GM18858 (cell line): ENCODE data around the gene HNRNPLL.
"Not testable (repeated sequence)": the region's sequence is repeated elsewhere in the genome, so short reads cannot be mapped to it uniquely, and the experiment has no call there.

Source experiments
- ATAC-seq: cut with Tn5 transposase; IDR thresholded peaks from one replicate; pipeline ENCODE4 v1.9.1; 2021; ENCODE audit not compliant: unreplicated experiment

Gene HNRNPLL

GRCh38 chr2:38602732-38603401 lies at the start of gene HNRNPLL:
Gene HNRNPLL, minus strand, starts transcription at chr2:38602928. Its CDS starts 302 bp downstream, at chr2:38602626.
- peak; percentile 33 for ATAC-seq

- ATAC-seq = no peak
Observed at GRCh38 chr2:38650717-38651116, 48.0 kb upstream of the HNRNPLL start.

GRCh38 chr2:38650012-38650411 lies 47.3 kb upstream of the HNRNPLL start:
- no peak for ATAC-seq

GRCh38 chr2:38649176-38649728 lies 46.5 kb upstream of the HNRNPLL start:
- no peak for ATAC-seq

GRCh38 chr2:38648107-38648761 lies 45.5 kb upstream of the HNRNPLL start:
- ATAC-seq = no peak

GRCh38 chr2:38643683-38644511 lies 41.2 kb upstream of the HNRNPLL start:
- ATAC-seq = not testable (repeated sequence)

GRCh38 chr2:38643021-38643671 lies 40.4 kb upstream of the HNRNPLL start:
- no peak for ATAC-seq

- ATAC-seq = not testable (repeated sequence)
Observed at GRCh38 chr2:38642373-38643017, 39.8 kb upstream of the HNRNPLL start.

GRCh38 chr2:38636069-38636468 lies 33.3 kb upstream of the HNRNPLL start:
- ATAC-seq = no peak

- ATAC-seq = no peak
Observed at GRCh38 chr2:38635139-38635538, 32.4 kb upstream of the HNRNPLL start.

GRCh38 chr2:38634684-38635083 lies 32.0 kb upstream of the HNRNPLL start:
- peak; percentile 90 for ATAC-seq

GRCh38 chr2:38633895-38634294 lies 31.2 kb upstream of the HNRNPLL start:
- ATAC-seq = no peak

- ATAC-seq = no peak
Observed at GRCh38 chr2:38632980-38633379, 30.3 kb upstream of the HNRNPLL start.

GRCh38 chr2:38631976-38632375 lies 29.2 kb upstream of the HNRNPLL start:
- no peak for ATAC-seq

- ATAC-seq = no peak
Observed at GRCh38 chr2:38629684-38630083, 27.0 kb upstream of the HNRNPLL start.

- ATAC-seq = no peak
Observed at GRCh38 chr2:38627391-38627790, 24.7 kb upstream of the HNRNPLL start.

GRCh38 chr2:38626326-38627035 lies 23.8 kb upstream of the HNRNPLL start:
- no peak for ATAC-seq

- no peak for ATAC-seq
Observed at GRCh38 chr2:38622210-38622609, 19.5 kb upstream of the HNRNPLL start.

- no peak for ATAC-seq
Observed at GRCh38 chr2:38621018-38621417, 18.3 kb upstream of the HNRNPLL start.
